CD14-positive monocyte (primary cell): ENCODE results near the gene LGR5. TPM values are rescaled to one million over a fixed set of nuclear protein-coding genes. Genes with fewer than 3 reads are reported as not detected.

ENCODE experiments used
- DNase-seq, 3 donors: peaks; one replicate each; pipeline ENCODE4 v3.0.0-alpha.2; 2011 to 2022
- H2AFZ ChIP-seq: 2 replicates; pipeline ENCODE4 v1.6.0; 2012; ENCODE audit warnings: mild to moderate bottlenecking, low read depth, low read length, inconsistent platforms; ENCODE audit not compliant: insufficient read depth, poor library complexity, severe bottlenecking
- H3K27ac ChIP-seq, 2 donors: 1 replicate in 1 of 2; 2 replicates in 1 of 2; pipeline ENCODE4 v1.5.1; 2012 to 2013; ENCODE audit warnings: low read length in 2 of 2, control low read depth in 1 of 2, inconsistent platforms in 1 of 2, low read depth in 1 of 2, mild to moderate bottlenecking in 1 of 2
- H3K27me3 ChIP-seq, 2 donors: one replicate each; pipeline versions ENCODE4 v1.6.0 to v1.6.1; 2011 to 2013; ENCODE audit warnings: low read length in 2 of 2; ENCODE audit not compliant: control insufficient read depth in 2 of 2, insufficient read depth in 2 of 2
- H3K36me3 ChIP-seq, 2 donors: replicated peaks in 1 of 2; 1 replicate in 1 of 2; 2 replicates in 1 of 2; pipeline versions ENCODE4 v1.5.1 to v1.6.1; 2012 to 2013; ENCODE audit warnings: low read length in 2 of 2, control low read depth in 1 of 2, inconsistent platforms in 1 of 2, mild to moderate bottlenecking in 1 of 2; ENCODE audit not compliant: insufficient read depth in 2 of 2, control insufficient read depth in 1 of 2
- H3K4me1 ChIP-seq, 2 donors: 1 replicate in 1 of 2; 2 replicates in 1 of 2; pipeline versions ENCODE4 v1.5.1 to v1.6.1; 2012 to 2013; ENCODE audit warnings: low read length in 2 of 2, control low read depth in 1 of 2, inconsistent platforms in 1 of 2, mild to moderate bottlenecking in 1 of 2, moderate library complexity in 1 of 2; ENCODE audit not compliant: insufficient read depth in 2 of 2, control insufficient read depth in 1 of 2
- H3K4me2 ChIP-seq: replicated peaks from 2 replicates; pipeline ENCODE3; 2012; ENCODE audit warnings: low read length, moderate library complexity, mild to moderate bottlenecking; ENCODE audit not compliant: poor library complexity, severe bottlenecking; ENCODE audit errors: extremely low read depth
- H3K4me3 ChIP-seq, 3 experiments: fragments of 200-600 bp in 1 of 3; sonication (generic) in 1 of 3; replicated peaks in 1 of 3; 1 replicate in 2 of 3; 2 replicates in 1 of 3; pipeline ENCODE4 v1.5.1; 2011 to 2013; ENCODE audit warnings: low read length in 3 of 3, mild to moderate bottlenecking in 3 of 3, control low read depth in 2 of 3, low read depth in 2 of 3, inconsistent platforms in 1 of 3, moderate library complexity in 1 of 3
- H3K79me2 ChIP-seq: 2 replicates; pipeline ENCODE4 v1.6.0; 2012; ENCODE audit warnings: mild to moderate bottlenecking, control low read depth, inconsistent platforms, low read length, moderate library complexity; ENCODE audit not compliant: insufficient read depth
- H3K9ac ChIP-seq: 2 replicates; pipeline ENCODE4 v1.6.0; 2017; ENCODE audit warnings: low read length, mild to moderate bottlenecking; ENCODE audit not compliant: insufficient read depth, poor library complexity, severe bottlenecking
- H3K9me3 ChIP-seq, 2 donors: replicated peaks in 1 of 2; 1 replicate in 1 of 2; 2 replicates in 1 of 2; pipeline versions ENCODE4 v1.5.1 to v1.6.1; 2012 to 2013; ENCODE audit warnings: low read length in 2 of 2, control low read depth in 1 of 2; ENCODE audit not compliant: control insufficient read depth in 1 of 2, insufficient read depth in 1 of 2
- H4K20me1 ChIP-seq: 2 replicates; pipeline ENCODE4 v1.6.0; 2012; ENCODE audit warnings: mild to moderate bottlenecking, low read length, control low read depth, moderate library complexity; ENCODE audit not compliant: insufficient read depth
- H3K27ac Mint-ChIP-seq, 7 donors: one replicate each; pipeline ENCODE4 v1.8.0; 2020; ENCODE audit warnings: mild to moderate bottlenecking in 7 of 7, mixed read lengths in 7 of 7, moderate library complexity in 6 of 7, inconsistent platforms in 2 of 7
- H3K27me3 Mint-ChIP-seq, 3 donors: one replicate each; pipeline ENCODE4 v1.8.0; 2021 to 2022; ENCODE audit warnings: low read depth in 3 of 3, mild to moderate bottlenecking in 3 of 3, mixed read lengths in 3 of 3, moderate library complexity in 3 of 3, inconsistent platforms in 1 of 3
- H3K36me3 Mint-ChIP-seq, 2 donors: one replicate each; pipeline ENCODE4 v1.8.0; 2020; ENCODE audit warnings: mixed read lengths in 2 of 2, inconsistent platforms in 1 of 2, mild to moderate bottlenecking in 1 of 2
- H3K4me1 Mint-ChIP-seq: one replicate; pipeline ENCODE4 v1.8.0; 2020; ENCODE audit warnings: mild to moderate bottlenecking, mixed read lengths
- H3K4me3 Mint-ChIP-seq, 2 donors: one replicate each; pipeline ENCODE4 v1.8.0; 2020; ENCODE audit warnings: mild to moderate bottlenecking in 2 of 2, mixed read lengths in 2 of 2, moderate library complexity in 1 of 2
- H3K9me3 Mint-ChIP-seq, 7 donors: one replicate each; pipeline ENCODE4 v1.8.0; 2020 to 2022; ENCODE audit warnings: mixed read lengths in 7 of 7, mild to moderate bottlenecking in 6 of 7, moderate library complexity in 6 of 7, inconsistent platforms in 2 of 7
- whole genome bisulfite sequencing: methylation state at CpG from one replicate; pipeline ENCODE4 v1.1.5; 2013; ENCODE audit warnings: missing lambda C conversion rate; ENCODE audit not compliant: insufficient coverage; 5-methylcytosine and 5-hydroxymethylcytosine counted together
- intact Hi-C, 2 donors: fragments of 100-400 bp; cut with micrococcal nuclease; formaldehyde crosslinking; loops; one replicate each; pipeline versions ENCODE4 v1.15.0 to v1.15.1; 2023
- polyA plus RNA-seq, 3 donors: library from polyadenylated mRNA; depleted of rRNA in 1 of 3; unstranded in 2 of 3; stranded (reverse) in 1 of 3; fragments of 300-500 nt in 2 of 3; fragments of >200 nt in 1 of 3; fragmentation: Illumina TruSeq in 2 of 3; gene quantifications; 1 replicate in 2 of 3; 2 replicates in 1 of 3; pipeline ENCODE4 v1.2.3, GENCODE V29; 2012 to 2021
- TF ChIP-seq, protein P1 (sequence below): fragments of 200-600 bp; IDR thresholded peaks from one replicate; pipeline ENCODE4 v1.8.0; 2022; ENCODE audit warnings: antibody characterized with exemption, mild to moderate bottlenecking

The LGR5 gene
- polyA plus RNA-seq, 3 donors = not detected

DNA sequence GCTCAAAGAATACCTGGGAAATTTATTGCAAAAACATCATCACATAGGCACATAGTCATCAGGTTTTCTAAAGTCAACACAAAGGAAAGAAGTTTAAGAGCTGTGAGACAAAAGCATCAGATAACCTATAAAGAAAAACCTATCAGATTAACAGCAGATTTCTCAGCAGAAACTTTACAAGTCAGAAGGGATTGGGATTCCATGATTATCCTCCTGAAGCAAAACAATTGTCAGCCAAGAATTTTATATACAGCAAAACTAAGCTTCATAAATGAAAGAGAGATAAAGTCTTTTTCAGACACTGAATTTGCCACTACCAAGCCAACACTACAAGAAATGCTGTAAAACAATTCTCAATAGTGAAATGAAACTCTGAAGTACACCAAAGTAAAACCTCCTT, 28.8 kb upstream of the LGR5 start:
- H3K4me2 ChIP-seq = no peak overlapping the region
- DNase-seq = no peak

GRCh38 chr12:71411635-71412034, 28.0 kb upstream of the LGR5 start:
- Histone ChIP-seq H3K9ac (no peak overlapping the region), H3K4me3 (no peak overlapping the region), H3K27me3 (no peaks in the 10 kb centered on the region), H3K4me1 (no peaks in the 10 kb centered on the region), H3K36me3 (no peaks in the 10 kb centered on the region), H3K27ac (no peak overlapping the region), H2AFZ (no peak overlapping the region), H3K79me2 (no peaks in the 10 kb centered on the region), H3K4me2 (no peak overlapping the region), H4K20me1 (no peaks in the 10 kb centered on the region), H3K9me3 (peaks cover 0 to 9% of the 10 kb centered on the region in 2 donors)
- TF ChIP-seq, protein P1, sequence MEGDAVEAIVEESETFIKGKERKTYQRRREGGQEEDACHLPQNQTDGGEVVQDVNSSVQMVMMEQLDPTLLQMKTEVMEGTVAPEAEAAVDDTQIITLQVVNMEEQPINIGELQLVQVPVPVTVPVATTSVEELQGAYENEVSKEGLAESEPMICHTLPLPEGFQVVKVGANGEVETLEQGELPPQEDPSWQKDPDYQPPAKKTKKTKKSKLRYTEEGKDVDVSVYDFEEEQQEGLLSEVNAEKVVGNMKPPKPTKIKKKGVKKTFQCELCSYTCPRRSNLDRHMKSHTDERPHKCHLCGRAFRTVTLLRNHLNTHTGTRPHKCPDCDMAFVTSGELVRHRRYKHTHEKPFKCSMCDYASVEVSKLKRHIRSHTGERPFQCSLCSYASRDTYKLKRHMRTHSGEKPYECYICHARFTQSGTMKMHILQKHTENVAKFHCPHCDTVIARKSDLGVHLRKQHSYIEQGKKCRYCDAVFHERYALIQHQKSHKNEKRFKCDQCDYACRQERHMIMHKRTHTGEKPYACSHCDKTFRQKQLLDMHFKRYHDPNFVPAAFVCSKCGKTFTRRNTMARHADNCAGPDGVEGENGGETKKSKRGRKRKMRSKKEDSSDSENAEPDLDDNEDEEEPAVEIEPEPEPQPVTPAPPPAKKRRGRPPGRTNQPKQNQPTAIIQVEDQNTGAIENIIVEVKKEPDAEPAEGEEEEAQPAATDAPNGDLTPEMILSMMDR = no peak
- intact Hi-C loops = loop anchor here (5.0 to 10.0 kb wide), 2 partner anchors 333 to 336 kb away; no protein-coding TSS in a partner anchor
- 100% methylated on average over 1 of the region's 1 CpG for WGBS
- H3K4me3 Mint-ChIP-seq = no peak overlapping the region
- H3K27ac Mint-ChIP-seq = no peak overlapping the region
- no peak for DNase-seq
- peaks cover 0 to 2% (median 2%) of the 10 kb centered on the region in 3 donors for H3K27me3 Mint-ChIP-seq
- H3K4me1 Mint-ChIP-seq = no peaks in the 10 kb centered on the region
- no peaks in the 10 kb centered on the region for H3K36me3 Mint-ChIP-seq
- peaks cover 15 to 36% (median 19%) of the 10 kb centered on the region in 7 donors for H3K9me3 Mint-ChIP-seq

More for the DNA sequence above, 28.8 kb upstream of the LGR5 start:
- Histone ChIP-seq H3K79me2 (no peaks in the 10 kb centered on the region), H3K4me1 (no peaks in the 10 kb centered on the region), H3K27me3 (no peaks in the 10 kb centered on the region), H3K9ac (no peak overlapping the region), H3K36me3 (no peaks in the 10 kb centered on the region), H3K27ac (no peak overlapping the region), H3K9me3 (peaks cover 0 to 9% of the 10 kb centered on the region in 2 donors), H3K4me3 (no peak overlapping the region), H2AFZ (no peak overlapping the region), H4K20me1 (no peaks in the 10 kb centered on the region)
- Mint-ChIP-seq H3K4me3 (no peak overlapping the region), H3K27me3 (peaks cover 0 to 2% (median 2%) of the 10 kb centered on the region in 3 donors), H3K27ac (no peak overlapping the region), H3K9me3 (peaks cover 15 to 36% (median 23%) of the 10 kb centered on the region in 7 donors), H3K4me1 (no peaks in the 10 kb centered on the region), H3K36me3 (no peaks in the 10 kb centered on the region)
- TF ChIP-seq, protein P1 = no peak
- intact Hi-C loops = loop anchor here (5.0 to 10.0 kb wide), 2 partner anchors 334 to 336 kb away; no protein-coding TSS in a partner anchor
